Common myeloid progenitor, CD34-positive (primary cell): ENCODE results near the gene FHDC1.

Experiments used
- CTCF ChIA-PET: fragments of 350-600 bp; sonication (Branson Sonifier 250); formaldehyde crosslinking; loops from one replicate; lab custom pipeline; 2021; ENCODE audit warnings: antibody characterized with exemption; lab: Charles Lee
- POLR2A ChIA-PET: fragments of 350-600 bp; sonication (Branson Sonifier 250); formaldehyde crosslinking; loops from one replicate; lab custom pipeline; 2021; ENCODE audit warnings: antibody characterized with exemption; lab: Charles Lee
- DNase-seq, 3 donors: peaks; one replicate each; pipeline versions ENCODE4 v3.0.0 to v3.0.0-alpha.2; 2013
- H3K27ac ChIP-seq, 2 experiments: 1 replicate in 1 of 2; 2 replicates in 1 of 2; pipeline ENCODE4 v1.7.0; 2013; ENCODE audit warnings: inconsistent platforms in 2 of 2, low read length in 2 of 2, mild to moderate bottlenecking in 2 of 2, low read depth in 1 of 2, moderate library complexity in 1 of 2; ENCODE audit not compliant: severe bottlenecking in 2 of 2, insufficient read depth in 1 of 2, poor library complexity in 1 of 2
- H3K27me3 ChIP-seq, 5 experiments: replicated peaks in 2 of 5; 1 replicate in 3 of 5; 2 replicates in 2 of 5; pipeline versions ENCODE4 v1.6.1 to v1.7.0; 2013; ENCODE audit warnings: low read length in 4 of 5, mild to moderate bottlenecking in 2 of 5, moderate library complexity in 2 of 5, inconsistent platforms in 1 of 5; ENCODE audit not compliant: insufficient read depth in 5 of 5, control insufficient read depth in 4 of 5
- H3K36me3 ChIP-seq, 4 experiments: 1 replicate in 2 of 4; 2 replicates in 2 of 4; pipeline versions ENCODE4 v1.6.1 to v1.7.0; 2013; ENCODE audit warnings: low read length in 3 of 4, control low read depth in 1 of 4, mild to moderate bottlenecking in 1 of 4; ENCODE audit not compliant: control insufficient read depth in 4 of 4, insufficient read depth in 4 of 4
- H3K4me1 ChIP-seq, 4 experiments: 1 replicate in 3 of 4; 2 replicates in 1 of 4; pipeline versions ENCODE4 v1.6.1 to v1.7.1; 2013; ENCODE audit warnings: low read length in 3 of 4, mild to moderate bottlenecking in 3 of 4, control low read depth in 1 of 4, inconsistent platforms in 1 of 4, moderate library complexity in 1 of 4; ENCODE audit not compliant: control insufficient read depth in 4 of 4, insufficient read depth in 4 of 4; ENCODE audit errors: control extremely low read depth in 1 of 4
- H3K4me3 ChIP-seq, 7 experiments: 1 replicate in 4 of 7; 2 replicates in 3 of 7; pipeline versions ENCODE4 v1.5.1 to v1.7.0; 2013; ENCODE audit warnings: mild to moderate bottlenecking in 7 of 7, low read length in 6 of 7, moderate library complexity in 6 of 7, inconsistent platforms in 2 of 7, low read depth in 2 of 7, control low read depth in 1 of 7; ENCODE audit not compliant: insufficient read depth in 4 of 7, control insufficient read depth in 1 of 7; ENCODE audit errors: extremely low read depth in 1 of 7
- H3K9me3 ChIP-seq, 5 experiments: 1 replicate in 4 of 5; 2 replicates in 1 of 5; pipeline versions ENCODE4 v1.6.1 to v1.7.1; 2013; ENCODE audit warnings: low read length in 4 of 5, mild to moderate bottlenecking in 2 of 5, inconsistent platforms in 1 of 5, low read depth in 1 of 5, moderate library complexity in 1 of 5; ENCODE audit not compliant: control insufficient read depth in 4 of 5, insufficient read depth in 2 of 5; ENCODE audit errors: control extremely low read depth in 1 of 5
- WGBS: methylation state at CpG from one replicate; pipeline ENCODE4 v1.1.5; 2013; ENCODE audit not compliant: insufficient coverage; 5-methylcytosine and 5-hydroxymethylcytosine counted together

The FHDC1 gene

GRCh38 chr4:152972821-152973628 is 36.9 kb downstream of the FHDC1 start:
- Histone ChIP-seq H3K36me3 (no peaks in the 10 kb centered on the region), H3K4me1 (no peaks in the 10 kb centered on the region), H3K27me3 (no peaks in the 10 kb centered on the region), H3K27ac (no peak overlapping the region), H3K4me3 (no peak overlapping the region), H3K9me3 (no peaks in the 10 kb centered on the region)
- ChIA-PET POLR2A (no interaction called here), CTCF (interaction anchor here (1.3 kb wide), 1 partner anchor 10 kb away, joined by 3 read pairs; no protein-coding TSS in a partner anchor)
- 97% methylated on average over 8 of the region's 12 CpGs for WGBS
- no peak for DNase-seq

GRCh38 chr4:152973629-152974467 is 37.7 kb downstream of the FHDC1 start:
- H3K27me3 ChIP-seq = no peaks in the 10 kb centered on the region
- WGBS = 100% methylated on average over 4 of the region's 9 CpGs
- H3K4me3 ChIP-seq = no peak overlapping the region
- CTCF ChIA-PET = interaction anchor here (1.3 kb wide), 1 partner anchor 9 kb away, joined by 3 read pairs; no protein-coding TSS in a partner anchor
- no peak overlapping the region for H3K27ac ChIP-seq
- POLR2A ChIA-PET = no interaction called here
- H3K9me3 ChIP-seq = no peaks in the 10 kb centered on the region
- H3K36me3 ChIP-seq = no peaks in the 10 kb centered on the region
- no peak for DNase-seq
- no peaks in the 10 kb centered on the region for H3K4me1 ChIP-seq

- 93% methylated on average over 22 of the region's 28 CpGs for WGBS
- POLR2A ChIA-PET = no interaction called here
Measured at GRCh38 chr4:152974468-152975379, 38.6 kb downstream of the FHDC1 start.

GRCh38 chr4:152975380-152976211 is 39.5 kb downstream of the FHDC1 start:
- H3K9me3 ChIP-seq = no peaks in the 10 kb centered on the region
- 94% methylated on average over 30 of the region's 38 CpGs for WGBS
- H3K27ac ChIP-seq = no peak overlapping the region
- no peaks in the 10 kb centered on the region for H3K27me3 ChIP-seq
- H3K36me3 ChIP-seq = no peaks in the 10 kb centered on the region
- CTCF ChIA-PET = no interaction called here
- DNase-seq = no peak
- H3K4me1 ChIP-seq = no peaks in the 10 kb centered on the region
- POLR2A ChIA-PET = no interaction called here
- H3K4me3 ChIP-seq = no peak overlapping the region

More at GRCh38 chr4:152974468-152975379, 38.6 kb downstream of the FHDC1 start:
- Histone ChIP-seq H3K4me3 (no peak overlapping the region), H3K27ac (no peak overlapping the region), H3K27me3 (no peaks in the 10 kb centered on the region), H3K9me3 (no peaks in the 10 kb centered on the region), H3K36me3 (no peaks in the 10 kb centered on the region), H3K4me1 (no peaks in the 10 kb centered on the region)
- CTCF ChIA-PET = interaction anchor here (1.3 kb wide), 1 partner anchor 9 kb away, joined by 3 read pairs; no protein-coding TSS in a partner anchor
- DNase-seq = no peak

- ChIA-PET CTCF (no interaction called here), POLR2A (no interaction called here)
- 96% methylated on average over 28 of the region's 28 CpGs for WGBS
- H3K27ac ChIP-seq = no peak overlapping the region
- H3K4me3 ChIP-seq = no peak overlapping the region
- H3K36me3 ChIP-seq = no peaks in the 10 kb centered on the region
- no peaks in the 10 kb centered on the region for H3K4me1 ChIP-seq
- H3K27me3 ChIP-seq = no peaks in the 10 kb centered on the region
- no peaks in the 10 kb centered on the region for H3K9me3 ChIP-seq
- DNase-seq = no peak
Measured at GRCh38 chr4:152976212-152976761, 40.2 kb downstream of the FHDC1 start.
